IPS-15b (cell line): ENCODE measurements around the gene GRHL3.

Experiments used
- H3K27me3 ChIP-seq: one replicate; pipeline ENCODE4 v1.6.1; 2013; ENCODE audit warnings: low read length; ENCODE audit not compliant: control insufficient read depth, insufficient read depth
- H3K36me3 ChIP-seq: one replicate; pipeline ENCODE4 v1.6.1; 2013; ENCODE audit warnings: low read length; ENCODE audit not compliant: control insufficient read depth, insufficient read depth
- H3K4me1 ChIP-seq: one replicate; pipeline ENCODE4 v1.6.1; 2013; ENCODE audit warnings: mild to moderate bottlenecking, low read length; ENCODE audit not compliant: control insufficient read depth, insufficient read depth
- H3K4me3 ChIP-seq: one replicate; pipeline ENCODE4 v1.5.1; 2013; ENCODE audit warnings: low read depth, low read length
- H3K9ac ChIP-seq: one replicate; pipeline ENCODE4 v1.6.1; 2013; ENCODE audit warnings: low read depth, mild to moderate bottlenecking, low read length
- H3K9me3 ChIP-seq: one replicate; pipeline ENCODE4 v1.6.1; 2013; ENCODE audit warnings: mild to moderate bottlenecking, low read length; ENCODE audit not compliant: control insufficient read depth, insufficient read depth

The GRHL3 gene

GRCh38 chr1:24351247-24351646, 32.1 kb downstream of the GRHL3 start:
- H3K9me3 ChIP-seq: no peaks in the 10 kb centered on the region
- H3K4me1 ChIP-seq: no peaks in the 10 kb centered on the region
- H3K4me3 ChIP-seq: no peak overlapping the region
- no peaks in the 10 kb centered on the region for H3K27me3 ChIP-seq
- H3K36me3 ChIP-seq: peaks cover 5% of the 10 kb centered on the region
- no peak overlapping the region for H3K9ac ChIP-seq

- no peak overlapping the region for H3K4me3 ChIP-seq
- no peaks in the 10 kb centered on the region for H3K9me3 ChIP-seq
- no peaks in the 10 kb centered on the region for H3K4me1 ChIP-seq
- H3K36me3 ChIP-seq: peaks cover 5% of the 10 kb centered on the region
- H3K9ac ChIP-seq: no peak overlapping the region
- no peaks in the 10 kb centered on the region for H3K27me3 ChIP-seq
Measured at GRCh38 chr1:24351918-24352627, 32.9 kb downstream of the GRHL3 start.

GRCh38 chr1:24353292-24353891, 34.2 kb downstream of the GRHL3 start:
- no peaks in the 10 kb centered on the region for H3K4me1 ChIP-seq

GRCh38 chr1:24355466-24355865, 36.3 kb downstream of the GRHL3 start:
- H3K9me3 ChIP-seq: no peaks in the 10 kb centered on the region
- H3K27me3 ChIP-seq: no peaks in the 10 kb centered on the region
- no peak overlapping the region for H3K9ac ChIP-seq
- peaks cover 5% of the 10 kb centered on the region for H3K36me3 ChIP-seq
- H3K4me1 ChIP-seq: no peaks in the 10 kb centered on the region
- no peak overlapping the region for H3K4me3 ChIP-seq

More at GRCh38 chr1:24353292-24353891, 34.2 kb downstream of the GRHL3 start:
- Histone ChIP-seq H3K36me3 (peaks cover 3% of the 10 kb centered on the region), H3K9ac (no peak overlapping the region), H3K27me3 (no peaks in the 10 kb centered on the region), H3K9me3 (no peaks in the 10 kb centered on the region), H3K4me3 (no peak overlapping the region)

- H3K27me3 ChIP-seq: no peaks in the 10 kb centered on the region
- H3K4me1 ChIP-seq: no peaks in the 10 kb centered on the region
- peaks cover 5% of the 10 kb centered on the region for H3K36me3 ChIP-seq
- no peak overlapping the region for H3K9ac ChIP-seq
- H3K9me3 ChIP-seq: no peaks in the 10 kb centered on the region
- no peak overlapping the region for H3K4me3 ChIP-seq
Measured at GRCh38 chr1:24357038-24357437, 37.9 kb downstream of the GRHL3 start.

- Histone ChIP-seq H3K4me1 (no peaks in the 10 kb centered on the region), H3K4me3 (no peak overlapping the region), H3K9me3 (no peaks in the 10 kb centered on the region), H3K9ac (no peak overlapping the region), H3K36me3 (peaks cover 2% of the 10 kb centered on the region), H3K27me3 (no peaks in the 10 kb centered on the region)
Measured at GRCh38 chr1:24360681-24361080, 41.5 kb downstream of the GRHL3 start.

- Histone ChIP-seq H3K27me3 (no peaks in the 10 kb centered on the region), H3K9ac (no peak overlapping the region), H3K9me3 (no peaks in the 10 kb centered on the region), H3K36me3 (peaks cover 2% of the 10 kb centered on the region), H3K4me3 (no peak overlapping the region), H3K4me1 (no peaks in the 10 kb centered on the region)
Measured at GRCh38 chr1:24361811-24362210, 42.7 kb downstream of the GRHL3 start.

- Histone ChIP-seq H3K36me3 (peaks cover 2% of the 10 kb centered on the region), H3K4me3 (no peak overlapping the region), H3K9ac (no peak overlapping the region), H3K4me1 (no peaks in the 10 kb centered on the region), H3K27me3 (no peaks in the 10 kb centered on the region), H3K9me3 (no peaks in the 10 kb centered on the region)
Measured at GRCh38 chr1:24362396-24362795, 43.2 kb downstream of the GRHL3 start.

- Histone ChIP-seq H3K9me3 (no peaks in the 10 kb centered on the region), H3K4me3 (no peak overlapping the region), H3K4me1 (no peaks in the 10 kb centered on the region), H3K27me3 (no peaks in the 10 kb centered on the region), H3K9ac (no peak overlapping the region), H3K36me3 (peaks cover 2% of the 10 kb centered on the region)
Measured at GRCh38 chr1:24362982-24363614, 43.9 kb downstream of the GRHL3 start.

GRCh38 chr1:24363994-24364393, 44.8 kb downstream of the GRHL3 start:
- Histone ChIP-seq H3K9ac (no peak overlapping the region), H3K4me3 (no peak overlapping the region), H3K4me1 (no peaks in the 10 kb centered on the region), H3K36me3 (peaks cover 2% of the 10 kb centered on the region), H3K9me3 (no peaks in the 10 kb centered on the region), H3K27me3 (no peaks in the 10 kb centered on the region)

GRCh38 chr1:24364605-24364974, 45.4 kb downstream of the GRHL3 start:
- Histone ChIP-seq H3K9me3 (no peaks in the 10 kb centered on the region), H3K4me1 (no peaks in the 10 kb centered on the region), H3K36me3 (no peaks in the 10 kb centered on the region), H3K27me3 (no peaks in the 10 kb centered on the region), H3K9ac (no peak overlapping the region), H3K4me3 (no peak overlapping the region)
